ENCODE results near the gene ACBD4. TPM values are rescaled to one million over a fixed set of nuclear protein-coding genes. Genes with fewer than 3 reads are reported as not detected.
A peak's percentile ranks its signal among the peaks of the same experiment; 100 is the strongest.

Gene ACBD4
- 10 to 100 TPM; 12.1 to 17.6 (median 15.5) TPM for polyA plus RNA-seq (ENCODE audit: insufficient read depth in 1 of 5, insufficient read length in 5 of 5, low replicate concordance in 1 of 5)
- long read RNA-seq, donor 1, partial matches to known transcripts: 0 of 3 reads
- long read RNA-seq, donor 1, other reads (novel, unspliced or antisense): 0 of 3 reads
- long read RNA-seq, donor 2, partial matches to known transcripts: 0 of 1 reads
- long read RNA-seq, donor 2, other reads (novel, unspliced or antisense): 0 of 1 reads
- long read RNA-seq, donor 3, partial matches to known transcripts: 0 of 1 reads
- long read RNA-seq, donor 3, other reads (novel, unspliced or antisense): 0 of 1 reads
- long read RNA-seq, donor 4, partial matches to known transcripts: 0 of 1 reads
- long read RNA-seq, donor 4, other reads (novel, unspliced or antisense): 0 of 1 reads
- long read RNA-seq, donor 5: 0 reads
- long read RNA-seq, donor 6, partial matches to known transcripts: 23 of 26 reads
- long read RNA-seq, donor 6, other reads (novel, unspliced or antisense): 0 of 26 reads
- long read RNA-seq, donor 7, partial matches to known transcripts: 0 of 2 reads
- long read RNA-seq, donor 7, other reads (novel, unspliced or antisense): 0 of 2 reads
- long read RNA-seq, donor 8: 0 reads

GRCh38 chr17:45135192-45135977, at the start of gene ACBD4:
ACBD4 (plus strand) TSS chr17:45135687; CDS start chr17:45136145, 458 bp downstream.
- peak; percentile 95 to 97 for DNase-seq

- DNase-seq: no peak
Observed at GRCh38 chr17:45086391-45086790, 49.1 kb upstream of the ACBD4 start.

GRCh38 chr17:45086865-45087503, 48.5 kb upstream of the ACBD4 start:
- DNase-seq: no peak

GRCh38 chr17:45087504-45087975, 47.9 kb upstream of the ACBD4 start:
- DNase-seq: no peak

- DNase-seq: no peak
Observed at GRCh38 chr17:45087978-45088377, 47.5 kb upstream of the ACBD4 start.

GRCh38 chr17:45088741-45089140, 46.7 kb upstream of the ACBD4 start:
- DNase-seq: no peak

- no peak for DNase-seq
Observed at GRCh38 chr17:45090711-45091110, 44.8 kb upstream of the ACBD4 start.

GRCh38 chr17:45091778-45092425, 43.6 kb upstream of the ACBD4 start:
- no peak for DNase-seq

GRCh38 chr17:45092911-45093430, 42.5 kb upstream of the ACBD4 start:
- DNase-seq: no peak

- DNase-seq: no peak
Observed at GRCh38 chr17:45093444-45094110, 41.9 kb upstream of the ACBD4 start.

- DNase-seq: no peak
Observed at GRCh38 chr17:45096141-45096540, 39.3 kb upstream of the ACBD4 start.

GRCh38 chr17:45096926-45097325, 38.6 kb upstream of the ACBD4 start:
- no peak for DNase-seq

- no peak for DNase-seq
Observed at GRCh38 chr17:45098081-45098868, 37.2 kb upstream of the ACBD4 start.

- peak; percentile 55 to 66 for DNase-seq
Observed at GRCh38 chr17:45098869-45099616, 36.4 kb upstream of the ACBD4 start.

GRCh38 chr17:45101546-45101882, 34.0 kb upstream of the ACBD4 start:
- DNase-seq: no peak

GRCh38 chr17:45101883-45102811, 33.3 kb upstream of the ACBD4 start:
- DNase-seq: no peak

GRCh38 chr17:45102856-45103255, 32.6 kb upstream of the ACBD4 start:
- no peak for DNase-seq

- no peak for DNase-seq
Observed at GRCh38 chr17:45103269-45103795, 32.2 kb upstream of the ACBD4 start.

Measured in right lung (tissue), 10 donors.